PFSK-1 (cell line): ENCODE results near the gene SYCP2.

Experiments
- POLR2AphosphoS5 ChIP-seq: IDR thresholded peaks from 2 replicates; pipeline ENCODE4 v1.6.1; 2012; ENCODE audit warnings: low read depth, mild to moderate bottlenecking, control low read depth, low read length, moderate library complexity
- REST ChIP-seq, 2 experiments: IDR thresholded peaks; 2 replicates each; pipeline versions ENCODE4 v1.6.1 to v1.8.0; 2011 to 2012; ENCODE audit warnings: low read depth in 2 of 2, low read length in 2 of 2, control low read depth in 1 of 2, inconsistent platforms in 1 of 2, mild to moderate bottlenecking in 1 of 2, moderate library complexity in 1 of 2; ENCODE audit not compliant: insufficient read depth in 1 of 2
- SIN3A ChIP-seq: IDR thresholded peaks from 2 replicates; pipeline ENCODE4 v1.6.1; 2012; ENCODE audit warnings: mild to moderate bottlenecking, low read length, moderate library complexity, borderline replicate concordance; ENCODE audit not compliant: insufficient read depth

GRCh38 chr20:59935457-59936185 lies 2.2 kb upstream of the SYCP2 start:
- no peak for TF ChIP-seq POLR2AphosphoS5
- TF ChIP-seq REST (IDR thresholded peaks at IDR 0.05; ENCODE audit: insufficient read depth in 1 of 2, low read depth in 2 of 2, low read length in 2 of 2), result no peak
- no peak for TF ChIP-seq SIN3A
